HL-60 (cell line): ENCODE data around the gene MED9.

Experiments
- DNase-seq, 2 experiments: peaks; one replicate each; pipeline ENCODE4 v3.0.0-alpha.2; 2010 to 2020; ENCODE audit warnings: low read depth in 1 of 2, low spot score in 1 of 2
- H3K27ac ChIP-seq: fragments of 250-450 bp; sonication (Bioruptor Pico); replicated peaks from 2 replicates; pipeline ENCODE4 v1.5.1; 2020; ENCODE audit warnings: mild to moderate bottlenecking, moderate library complexity
- H3K27me3 ChIP-seq: fragments of 250-450 bp; sonication (Bioruptor Pico); 2 replicates; pipeline ENCODE4 v1.5.1; 2021; ENCODE audit warnings: mild to moderate bottlenecking, moderate library complexity; ENCODE audit not compliant: insufficient read depth, poor library complexity, severe bottlenecking
- H3K4me3 ChIP-seq: replicated peaks from 2 replicates; pipeline ENCODE4 v1.5.1; 2011; ENCODE audit warnings: mild to moderate bottlenecking, control low read depth, low read length; ENCODE audit not compliant: insufficient read depth
- CTCF ChIP-seq: IDR thresholded peaks from one replicate; pipeline ENCODE4 v1.5.1; 2011; ENCODE audit warnings: low read length, control low read depth, inconsistent platforms; ENCODE audit not compliant: insufficient read depth
- GABPA ChIP-seq: IDR thresholded peaks from 2 replicates; pipeline ENCODE4 v1.6.1; 2012; ENCODE audit warnings: low read depth
- POLR2AphosphoS5 ChIP-seq: IDR thresholded peaks from 2 replicates; pipeline ENCODE4 v1.6.1; 2012; ENCODE audit warnings: low read depth
- REST ChIP-seq: IDR thresholded peaks from 2 replicates; pipeline ENCODE4 v1.6.1; 2012; ENCODE audit warnings: low read depth; ENCODE audit not compliant: insufficient replicate concordance
- SPI1 ChIP-seq: IDR thresholded peaks from 2 replicates; pipeline ENCODE4 v1.6.1; 2012; ENCODE audit warnings: low read depth, mild to moderate bottlenecking, borderline replicate concordance

MED9 gene

GRCh38 chr17:17525956-17526355 lies 49.2 kb downstream of the MED9 start:
- Histone ChIP-seq H3K27me3 (no peaks in the 10 kb centered on the region), H3K4me3 (no peak overlapping the region), H3K27ac (no peak overlapping the region)
- no peak for TF ChIP-seq CTCF
- no peak for TF ChIP-seq GABPA
- no peak for TF ChIP-seq POLR2AphosphoS5
- TF ChIP-seq REST: no peak
- no peak for TF ChIP-seq SPI1
- DNase-seq: no peak

GRCh38 chr17:17526369-17526768 lies 49.6 kb downstream of the MED9 start:
- DNase-seq: no peak

GRCh38 chr17:17527534-17527933 lies 50.7 kb downstream of the MED9 start:
- DNase-seq: no peak
- Histone ChIP-seq H3K27me3 (no peaks in the 10 kb centered on the region), H3K27ac (no peak overlapping the region), H3K4me3 (no peak overlapping the region)
- no peak for TF ChIP-seq POLR2AphosphoS5
- TF ChIP-seq GABPA: no peak
- TF ChIP-seq CTCF: no peak
- TF ChIP-seq REST: no peak
- no peak for TF ChIP-seq SPI1

More at GRCh38 chr17:17526369-17526768, 49.6 kb downstream of the MED9 start:
- no peak for TF ChIP-seq POLR2AphosphoS5
- Histone ChIP-seq H3K27me3 (no peaks in the 10 kb centered on the region), H3K4me3 (no peak overlapping the region), H3K27ac (no peak overlapping the region)

- Histone ChIP-seq H3K27me3 (no peaks in the 10 kb centered on the region), H3K27ac (no peak overlapping the region), H3K4me3 (no peak overlapping the region)
- no peak for TF ChIP-seq CTCF
- DNase-seq: no peak
Observed at GRCh38 chr17:17527956-17528500, 51.2 kb downstream of the MED9 start.
